Peyer's patch (tissue), 4 donors: Measurements from ENCODE around the gene ZFYVE1. TPM values are rescaled to one million over a fixed set of nuclear protein-coding genes. Genes with fewer than 3 reads are reported as not detected.

Experiments used
- DNase-seq, 3 donors: peaks; one replicate each; pipeline ENCODE4 v3.0.0-alpha.2; 2017 to 2019
- H3K27ac ChIP-seq, 4 donors: fragments of 200-600 bp; sonication (generic); one replicate each; pipeline ENCODE4 v1.5.1; 2016 to 2019
- H3K27me3 ChIP-seq, 2 donors: fragments of 200-600 bp; sonication (generic); one replicate each; pipeline ENCODE4 v1.5.1; 2019
- H3K36me3 ChIP-seq, 3 donors: fragments of 200-600 bp; sonication (generic); one replicate each; pipeline ENCODE4 v1.5.1; 2016 to 2019
- H3K4me1 ChIP-seq, 4 donors: fragments of 200-600 bp; sonication (generic); one replicate each; pipeline ENCODE4 v1.5.1; 2016 to 2019
- H3K4me3 ChIP-seq, 4 donors: fragments of 200-600 bp; sonication (generic); 1 replicate in 3 of 4; 2 replicates in 1 of 4; pipeline ENCODE4 v1.5.1; 2016 to 2019; ENCODE audit warnings: mild to moderate bottlenecking in 1 of 4
- H3K9me3 ChIP-seq, 4 donors: fragments of 200-600 bp; sonication (generic); one replicate each; pipeline ENCODE4 v1.5.1; 2016 to 2019; ENCODE audit warnings: mild to moderate bottlenecking in 1 of 4
- POLR2A ChIP-seq, 2 donors: fragments of 450-650 bp; IDR thresholded peaks; one replicate each; pipeline ENCODE4 v1.5.1; 2017; ENCODE audit warnings: antibody characterized with exemption in 2 of 2, mild to moderate bottlenecking in 2 of 2, moderate library complexity in 2 of 2
- total RNA-seq, 4 donors: library from RNA; depleted of rRNA; stranded (reverse); fragments of >200 nt; gene quantifications; one replicate each; pipeline ENCODE4 v1.1.0, GENCODE V29; 2016
- TF ChIP-seq, protein P1 (sequence below), 6 experiments: fragments of 450-650 bp in 4 of 6; fragments of 200-600 bp in 2 of 6; sonication (generic) in 1 of 6; IDR thresholded peaks; one replicate each; pipeline ENCODE4 v1.5.1; 2017 to 2019; ENCODE audit warnings: antibody characterized with exemption in 6 of 6, mild to moderate bottlenecking in 3 of 6, moderate library complexity in 1 of 6

Gene ZFYVE1
- total RNA-seq, 4 donors from 2014 or later: 8.3 to 32.5 (median 26.8) TPM

GRCh38 chr14:72970824-72971434 is 56.0 kb downstream of the ZFYVE1 start:
- Histone ChIP-seq H3K27ac (no peak overlapping the region), H3K36me3 (peaks cover 0 to 69% (median 8%) of the 10 kb centered on the region in 3 donors), H3K4me1 (no peaks in the 10 kb centered on the region), H3K4me3 (no peak overlapping the region), H3K9me3 (no peaks in the 10 kb centered on the region), H3K27me3 (no peaks in the 10 kb centered on the region)
- TF ChIP-seq, protein P1, sequence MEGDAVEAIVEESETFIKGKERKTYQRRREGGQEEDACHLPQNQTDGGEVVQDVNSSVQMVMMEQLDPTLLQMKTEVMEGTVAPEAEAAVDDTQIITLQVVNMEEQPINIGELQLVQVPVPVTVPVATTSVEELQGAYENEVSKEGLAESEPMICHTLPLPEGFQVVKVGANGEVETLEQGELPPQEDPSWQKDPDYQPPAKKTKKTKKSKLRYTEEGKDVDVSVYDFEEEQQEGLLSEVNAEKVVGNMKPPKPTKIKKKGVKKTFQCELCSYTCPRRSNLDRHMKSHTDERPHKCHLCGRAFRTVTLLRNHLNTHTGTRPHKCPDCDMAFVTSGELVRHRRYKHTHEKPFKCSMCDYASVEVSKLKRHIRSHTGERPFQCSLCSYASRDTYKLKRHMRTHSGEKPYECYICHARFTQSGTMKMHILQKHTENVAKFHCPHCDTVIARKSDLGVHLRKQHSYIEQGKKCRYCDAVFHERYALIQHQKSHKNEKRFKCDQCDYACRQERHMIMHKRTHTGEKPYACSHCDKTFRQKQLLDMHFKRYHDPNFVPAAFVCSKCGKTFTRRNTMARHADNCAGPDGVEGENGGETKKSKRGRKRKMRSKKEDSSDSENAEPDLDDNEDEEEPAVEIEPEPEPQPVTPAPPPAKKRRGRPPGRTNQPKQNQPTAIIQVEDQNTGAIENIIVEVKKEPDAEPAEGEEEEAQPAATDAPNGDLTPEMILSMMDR (IDR thresholded peaks at IDR 0.05): no peak
- no peak for TF ChIP-seq POLR2A (IDR thresholded peaks at IDR 0.05)
- no peak for DNase-seq

DNA sequence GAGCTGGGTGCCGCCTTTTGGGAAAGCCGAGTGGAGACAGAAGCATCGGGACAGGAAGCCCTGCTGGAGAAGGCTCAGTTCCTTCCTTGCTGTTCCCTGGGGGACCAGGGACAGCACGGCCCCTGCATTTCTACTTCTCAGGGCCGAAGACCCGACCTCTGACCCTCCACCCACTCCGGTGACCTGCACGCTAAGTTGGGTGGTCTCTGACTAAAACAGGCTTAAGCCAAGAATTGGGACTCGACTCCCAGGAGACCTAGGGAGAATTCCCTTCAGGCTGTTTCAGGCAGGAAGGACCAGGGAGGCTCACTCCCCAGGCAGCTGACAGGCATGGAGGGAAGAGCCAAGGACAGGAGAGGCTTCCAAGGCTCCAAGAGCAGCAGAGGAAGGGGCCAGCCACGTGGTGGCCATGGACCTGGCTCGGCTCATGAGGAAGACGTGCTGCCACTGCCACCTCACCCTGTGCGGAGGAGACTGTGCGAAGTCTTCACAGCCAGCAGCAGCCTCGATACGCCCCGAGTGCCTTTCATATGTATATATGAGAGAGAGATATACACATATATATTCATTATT is 56.8 kb downstream of the ZFYVE1 start:
- Histone ChIP-seq H3K27me3 (no peaks in the 10 kb centered on the region), H3K4me3 (no peak overlapping the region), H3K36me3 (peaks cover 0 to 61% (median 6%) of the 10 kb centered on the region in 3 donors), H3K27ac (no peak overlapping the region), H3K9me3 (no peaks in the 10 kb centered on the region), H3K4me1 (no peaks in the 10 kb centered on the region)
- TF ChIP-seq, protein P1 (IDR thresholded peaks at IDR 0.05): no peak
- no peak for TF ChIP-seq POLR2A (IDR thresholded peaks at IDR 0.05)
- no peak for DNase-seq

- H3K9me3 ChIP-seq: no peaks in the 10 kb centered on the region
- TF ChIP-seq, protein P1 (IDR thresholded peaks at IDR 0.05): no peak
- TF ChIP-seq POLR2A (IDR thresholded peaks at IDR 0.05): no peak
- no peaks in the 10 kb centered on the region for H3K4me1 ChIP-seq
- H3K36me3 ChIP-seq: peaks cover 0 to 43% (median 0%) of the 10 kb centered on the region in 3 donors
- H3K4me3 ChIP-seq: no peak overlapping the region
- no peak overlapping the region for H3K27ac ChIP-seq
- DNase-seq: no peak
- no peaks in the 10 kb centered on the region for H3K27me3 ChIP-seq
Observed at GRCh38 chr14:72968316-72968715, 58.6 kb downstream of the ZFYVE1 start.

DNA sequence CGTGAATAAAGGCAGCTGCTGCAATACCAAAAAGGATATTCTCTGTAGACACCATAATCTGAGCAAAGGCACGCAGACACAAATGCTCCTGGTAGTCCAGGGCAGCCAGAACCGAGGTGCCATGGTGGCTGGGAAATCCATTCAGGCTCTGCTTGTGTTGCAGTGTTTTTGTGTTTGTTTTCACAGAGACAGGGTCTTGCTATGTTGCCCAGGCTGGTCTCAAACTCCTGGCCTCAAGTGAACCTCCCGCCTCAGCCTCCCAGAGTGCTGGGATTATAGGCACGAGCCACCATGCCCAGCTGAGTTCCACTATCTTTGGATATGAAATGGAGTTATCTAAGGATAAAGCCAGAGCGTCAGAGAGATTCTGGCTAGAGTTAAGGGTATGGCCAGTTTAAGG is 60.9 kb downstream of the ZFYVE1 start:
- no peak for DNase-seq
- no peak overlapping the region for H3K4me3 ChIP-seq
- peaks cover 0 to 26% (median 0%) of the 10 kb centered on the region in 3 donors for H3K36me3 ChIP-seq
- H3K4me1 ChIP-seq: no peaks in the 10 kb centered on the region
- TF ChIP-seq POLR2A (IDR thresholded peaks at IDR 0.05): no peak
- TF ChIP-seq, protein P1 (IDR thresholded peaks at IDR 0.05): no peak
- H3K9me3 ChIP-seq: no peaks in the 10 kb centered on the region
- H3K27me3 ChIP-seq: no peaks in the 10 kb centered on the region
- no peak overlapping the region for H3K27ac ChIP-seq

GRCh38 chr14:72965249-72965648 is 61.7 kb downstream of the ZFYVE1 start:
- no peaks in the 10 kb centered on the region for H3K27me3 ChIP-seq
- peaks cover 0 to 19% (median 0%) of the 10 kb centered on the region in 3 donors for H3K36me3 ChIP-seq
- H3K4me1 ChIP-seq: no peaks in the 10 kb centered on the region
- H3K27ac ChIP-seq: no peak overlapping the region
- TF ChIP-seq POLR2A (IDR thresholded peaks at IDR 0.05): no peak
- TF ChIP-seq, protein P1 (IDR thresholded peaks at IDR 0.05): no peak
- DNase-seq: no peak
- H3K4me3 ChIP-seq: no peak overlapping the region
- no peaks in the 10 kb centered on the region for H3K9me3 ChIP-seq
